NT2/D1 (cell line): ENCODE data around the gene PTPRG.

Source experiments
- SUZ12 ChIP-seq: IDR thresholded peaks from 2 replicates; pipeline ENCODE4 v1.6.1; 2011; ENCODE audit not compliant: insufficient read length, insufficient read depth; ENCODE audit errors: extremely low read depth
- ZNF274 ChIP-seq: IDR thresholded peaks from 2 replicates; pipeline ENCODE4 v1.6.1; 2011; ENCODE audit warnings: mild to moderate bottlenecking, low read depth, low read length

- TF ChIP-seq ZNF274 (no peak), SUZ12 (no peak)
Observed at GRCh38 chr3:61808526-61808925, 247.2 kb downstream of the PTPRG start.
